AG04450 (cell line): ENCODE results near the gene SLC30A7. TPM values are rescaled to one million over a fixed set of nuclear protein-coding genes. Genes with fewer than 3 reads are reported as not detected.

Experiments
- CTCF ChIA-PET: fragments of 300-600, 350-600 bp; formaldehyde crosslinking; extraction: SDS; loops from one replicate; lab custom pipeline; 2022; ENCODE audit warnings: antibody characterized with exemption, inconsistent platforms; lab: Charles Lee
- POLR2A ChIA-PET: fragments of 350-600 bp; formaldehyde crosslinking; extraction: SDS; loops from one replicate; lab custom pipeline; 2021; ENCODE audit warnings: antibody characterized with exemption, inconsistent platforms; lab: Yijun Ruan, JAX
- DNase-seq: peaks from one replicate; pipeline ENCODE4 v3.0.0-alpha.2; 2011; ENCODE audit warnings: low read depth, low spot score
- H3K27ac ChIP-seq: one replicate; pipeline ENCODE4 v1.5.1; 2012; ENCODE audit warnings: low read depth, low read length, control low read depth
- H3K27me3 ChIP-seq: one replicate; pipeline ENCODE4 v1.6.0; 2012; ENCODE audit warnings: low read length; ENCODE audit not compliant: control insufficient read depth, insufficient read depth
- H3K4me3 ChIP-seq: 2 replicates; pipeline ENCODE4 v1.5.1; 2011; ENCODE audit warnings: mild to moderate bottlenecking, low read depth, low read length, control low read depth
- H3K9me3 ChIP-seq: 2 replicates; pipeline ENCODE4 v1.5.1; 2012; ENCODE audit warnings: low read length; ENCODE audit not compliant: control insufficient read depth, insufficient read depth
- polyA plus RNA-seq: library from polyadenylated mRNA; depleted of rRNA; stranded (reverse); fragments of >200 nt; gene quantifications from 2 replicates; pipeline ENCODE4 v1.2.3, GENCODE V29; 2011
- TF ChIP-seq, protein P1 (sequence below): IDR thresholded peaks from 2 replicates; pipeline ENCODE4 v1.5.1; 2011; ENCODE audit warnings: low read depth, low read length, control low read depth, inconsistent platforms

The SLC30A7 gene
- polyA plus RNA-seq, 1 experiment, result 15.1 TPM

DNA sequence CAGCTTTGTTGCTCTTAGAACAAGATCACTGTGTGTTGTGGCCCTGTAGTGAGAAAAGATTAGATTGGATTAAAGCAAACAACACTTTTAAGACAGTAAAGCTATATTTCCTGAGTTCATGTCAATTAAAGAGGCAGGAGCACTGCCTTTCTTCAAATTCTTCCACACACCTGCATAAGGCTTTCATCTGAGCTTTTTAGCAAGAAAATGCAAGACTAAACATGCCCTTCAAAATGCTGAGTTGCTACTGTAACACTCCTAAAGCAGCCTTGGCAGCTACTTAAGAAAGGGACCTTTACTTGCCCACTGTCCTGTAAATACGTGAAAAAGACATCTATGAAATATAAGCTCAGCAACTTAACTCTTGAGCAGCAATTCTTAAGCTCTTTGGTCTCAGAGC, 117.9 kb downstream of the SLC30A7 start:
- POLR2A ChIA-PET, result no interaction called here
- no peaks in the 10 kb centered on the region for H3K27me3 ChIP-seq
- TF ChIP-seq, protein P1, sequence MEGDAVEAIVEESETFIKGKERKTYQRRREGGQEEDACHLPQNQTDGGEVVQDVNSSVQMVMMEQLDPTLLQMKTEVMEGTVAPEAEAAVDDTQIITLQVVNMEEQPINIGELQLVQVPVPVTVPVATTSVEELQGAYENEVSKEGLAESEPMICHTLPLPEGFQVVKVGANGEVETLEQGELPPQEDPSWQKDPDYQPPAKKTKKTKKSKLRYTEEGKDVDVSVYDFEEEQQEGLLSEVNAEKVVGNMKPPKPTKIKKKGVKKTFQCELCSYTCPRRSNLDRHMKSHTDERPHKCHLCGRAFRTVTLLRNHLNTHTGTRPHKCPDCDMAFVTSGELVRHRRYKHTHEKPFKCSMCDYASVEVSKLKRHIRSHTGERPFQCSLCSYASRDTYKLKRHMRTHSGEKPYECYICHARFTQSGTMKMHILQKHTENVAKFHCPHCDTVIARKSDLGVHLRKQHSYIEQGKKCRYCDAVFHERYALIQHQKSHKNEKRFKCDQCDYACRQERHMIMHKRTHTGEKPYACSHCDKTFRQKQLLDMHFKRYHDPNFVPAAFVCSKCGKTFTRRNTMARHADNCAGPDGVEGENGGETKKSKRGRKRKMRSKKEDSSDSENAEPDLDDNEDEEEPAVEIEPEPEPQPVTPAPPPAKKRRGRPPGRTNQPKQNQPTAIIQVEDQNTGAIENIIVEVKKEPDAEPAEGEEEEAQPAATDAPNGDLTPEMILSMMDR, result no peak
- H3K27ac ChIP-seq, result no peak overlapping the region
- DNase-seq, result no peak
- H3K4me3 ChIP-seq, result no peak overlapping the region
- H3K9me3 ChIP-seq, result no peaks in the 10 kb centered on the region
- CTCF ChIA-PET, result interaction anchor here (0.5 to 1.8 kb wide), 3 partner anchors 173 to 274 kb away, joined by 7 to 9 read pairs (median 9); no protein-coding TSS in a partner anchor

DNA sequence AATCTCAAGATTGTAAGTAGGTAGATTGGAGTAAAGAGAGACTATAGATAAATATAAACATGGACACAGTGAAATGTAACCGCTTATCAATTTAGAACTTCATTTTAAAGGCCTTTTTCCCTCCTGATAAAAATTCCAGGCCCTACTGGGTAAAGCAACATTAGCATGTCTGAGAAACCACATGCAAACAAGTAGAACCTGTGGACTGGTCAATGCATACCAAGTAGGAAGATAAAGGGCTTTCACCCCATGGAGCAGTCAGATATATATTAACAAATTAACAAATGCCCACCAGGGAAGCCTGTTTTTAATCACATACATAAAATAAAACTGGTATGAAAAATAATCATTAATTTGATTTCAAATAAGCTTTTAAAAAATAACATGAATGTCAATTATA, 121.6 kb downstream of the SLC30A7 start:
- Histone ChIP-seq H3K27ac (no peak overlapping the region), H3K27me3 (no peaks in the 10 kb centered on the region), H3K4me3 (no peak overlapping the region), H3K9me3 (no peaks in the 10 kb centered on the region)
- ChIA-PET CTCF (interaction anchor here (1.0 kb wide), 1 partner anchor 271 kb away, joined by 3 read pairs; no protein-coding TSS in a partner anchor), POLR2A (no interaction called here)
- TF ChIP-seq, protein P1, result no peak
- no peak for DNase-seq

DNA sequence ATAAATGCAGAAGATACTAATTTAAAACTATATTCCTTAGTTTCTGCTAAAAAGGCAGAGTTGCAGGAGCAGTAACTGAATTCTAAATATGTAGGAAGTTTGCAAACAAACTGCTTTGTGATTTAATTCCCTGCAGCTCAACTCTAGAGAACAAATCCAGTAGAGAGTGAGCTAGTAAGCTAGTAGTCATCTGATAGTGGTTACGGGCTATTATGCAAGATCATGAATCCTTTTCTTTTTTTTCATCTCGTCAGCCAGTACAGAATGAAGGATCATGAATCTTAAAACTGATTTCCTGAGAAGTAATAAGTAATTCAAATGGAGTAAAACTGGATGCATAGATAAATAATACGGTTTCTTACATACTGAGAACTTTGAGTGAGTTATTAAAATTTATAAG, 126.4 kb downstream of the SLC30A7 start:
- POLR2A ChIA-PET, result interaction anchor here (0.6 kb wide), 1 partner anchor 57 kb away, joined by 7 read pairs; no protein-coding TSS in a partner anchor
- CTCF ChIA-PET, result interaction anchor here (1.2 to 1.8 kb wide), 2 partner anchors 216 to 266 kb away, joined by 5 read pairs; no protein-coding TSS in a partner anchor
- peak; percentile 46 for DNase-seq
- H3K27me3 ChIP-seq, result no peaks in the 10 kb centered on the region
- no peaks in the 10 kb centered on the region for H3K9me3 ChIP-seq
- no peak overlapping the region for H3K27ac ChIP-seq
- TF ChIP-seq, protein P1, result no peak
- no peak overlapping the region for H3K4me3 ChIP-seq

DNA sequence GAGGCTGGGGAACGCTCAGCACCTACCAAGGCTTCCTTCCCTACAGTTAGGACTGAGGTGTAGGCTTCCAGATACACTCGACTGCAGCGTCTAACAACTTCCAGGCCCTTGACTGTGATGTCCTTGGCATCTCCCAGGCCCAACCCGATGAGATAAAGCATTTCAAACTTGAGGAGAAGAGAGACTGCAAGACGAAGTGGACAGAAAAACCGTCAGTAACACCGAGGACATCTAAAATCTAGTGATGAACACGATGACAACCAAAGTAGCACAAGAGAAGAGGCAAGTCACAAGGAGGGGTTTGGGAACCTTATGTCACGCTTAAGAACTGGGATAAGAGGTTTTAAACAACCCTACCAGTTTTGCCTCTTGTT, 129.4 kb downstream of the SLC30A7 start:
- Histone ChIP-seq H3K4me3 (peak overlapping the region; percentile 82), H3K27ac (peak overlapping the region; percentile 89), H3K27me3 (no peaks in the 10 kb centered on the region), H3K9me3 (no peaks in the 10 kb centered on the region)
- DNase-seq, result no peak
- ChIA-PET POLR2A (interaction anchor here (0.8 to 1.4 kb wide), 2 partner anchors 37 to 211 kb away, joined by 3 to 6 read pairs; no protein-coding TSS in a partner anchor), CTCF (interaction anchor here (0.7 to 2.6 kb wide), 3 partner anchors 211 to 263 kb away, joined by 3 to 11 read pairs (median 7); no protein-coding TSS in a partner anchor)
- TF ChIP-seq, protein P1, result no peak

DNA sequence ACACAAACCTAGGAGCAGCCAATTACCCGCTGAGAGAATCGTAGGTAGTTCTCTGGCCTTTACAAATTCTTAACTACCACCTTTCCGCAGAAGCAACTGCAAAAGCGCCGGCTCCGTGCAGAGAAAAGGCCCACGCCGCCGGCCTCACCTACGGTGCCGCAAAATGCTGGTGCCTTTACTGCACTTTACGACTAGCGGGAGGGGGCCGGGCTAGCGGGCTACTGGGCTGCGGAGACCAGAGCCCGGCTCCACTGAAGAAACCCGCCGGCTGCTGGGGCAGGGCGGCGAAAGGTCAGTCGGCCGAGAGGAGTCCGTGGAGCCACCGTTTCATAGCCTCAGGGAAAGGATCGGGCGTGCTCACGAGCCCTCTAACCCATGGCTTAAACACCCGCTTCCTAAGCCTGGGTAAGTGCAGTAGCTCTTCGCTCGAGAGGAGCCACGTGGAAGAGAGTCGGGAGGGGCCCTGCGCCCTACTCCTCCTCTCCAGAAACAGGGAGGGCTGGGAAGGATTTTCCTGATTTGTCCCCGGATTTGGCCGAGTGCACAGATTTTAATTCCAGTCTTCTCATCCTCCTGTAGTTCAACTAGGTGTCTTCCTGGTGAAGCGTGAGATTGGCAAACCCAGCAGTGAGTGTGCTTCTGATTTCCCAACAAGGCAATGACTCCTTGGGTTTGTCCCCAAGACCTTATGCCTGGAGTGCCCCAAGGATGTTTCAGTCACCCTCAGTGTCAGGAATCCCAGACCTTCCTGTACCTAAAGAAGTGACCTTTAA, 130.0 kb downstream of the SLC30A7 start, which contains the start of gene DPH5:
Gene DPH5, minus strand, starts transcription at position 128 of the 773 bp plus-strand sequence. CDS start 341 bp downstream, outside the sequence.
- Histone ChIP-seq H3K4me3 (peak within 1 kb of the TSS; percentile 82), H3K9me3 (no peaks in the 10 kb centered on the region), H3K27ac (peak within 1 kb of the TSS; percentile 89), H3K27me3 (no peaks in the 10 kb centered on the region)
- TF ChIP-seq, protein P1, result no peak
- DNase-seq, result peak; percentile 74
- CTCF ChIA-PET, result interaction anchor here (2.6 kb wide), 1 partner anchor 263 kb away, joined by 11 read pairs; no protein-coding TSS in a partner anchor
- POLR2A ChIA-PET, result interaction anchor here (0.6 to 1.4 kb wide), 3 partner anchors 210 to 263 kb away, joined by 3 to 6 read pairs (median 3); no protein-coding TSS in a partner anchor
